ENCODE measurements around the gene TMC1.
"Not testable (repeated sequence)": the region's sequence is repeated elsewhere in the genome, so short reads cannot be mapped to it uniquely, and the experiment has no call there.

Gene TMC1

GRCh38 chr9:72521416-72521815 lies at the start of gene TMC1:
TMC1 (plus strand) TSS chr9:72521608; CDS start chr9:72648649, 127,041 bp downstream.
- not testable (repeated sequence) for DNase-seq (ENCODE audit: low read depth in 1 of 2, low spot score in 1 of 2)

GRCh38 chr9:72473474-72474261 lies 47.7 kb upstream of the TMC1 start:
- no peak for DNase-seq (ENCODE audit: low read depth in 1 of 2, low spot score in 1 of 2)

- no peak for DNase-seq (ENCODE audit: low read depth in 1 of 2, low spot score in 1 of 2)
Measured at GRCh38 chr9:72474676-72475075, 46.7 kb upstream of the TMC1 start.

GRCh38 chr9:72476100-72476499 lies 45.3 kb upstream of the TMC1 start:
- DNase-seq (ENCODE audit: low read depth in 1 of 2, low spot score in 1 of 2), result no peak

GRCh38 chr9:72476617-72477437 lies 44.6 kb upstream of the TMC1 start:
- DNase-seq (ENCODE audit: low read depth in 1 of 2, low spot score in 1 of 2), result peak; percentile 7 to 14

GRCh38 chr9:72477930-72478518 lies 43.4 kb upstream of the TMC1 start:
- DNase-seq (ENCODE audit: low read depth in 1 of 2, low spot score in 1 of 2), result no peak

GRCh38 chr9:72478966-72479365 lies 42.4 kb upstream of the TMC1 start:
- no peak for DNase-seq (ENCODE audit: low read depth in 1 of 2, low spot score in 1 of 2)

- not testable (repeated sequence) for DNase-seq (ENCODE audit: low read depth in 1 of 2, low spot score in 1 of 2)
Measured at GRCh38 chr9:72480261-72480660, 41.1 kb upstream of the TMC1 start.

- DNase-seq (ENCODE audit: low read depth in 1 of 2, low spot score in 1 of 2), result no peak
Measured at GRCh38 chr9:72480921-72481320, 40.5 kb upstream of the TMC1 start.

- no peak for DNase-seq (ENCODE audit: low read depth in 1 of 2, low spot score in 1 of 2)
Measured at GRCh38 chr9:72485821-72486593, 35.4 kb upstream of the TMC1 start.

- DNase-seq (ENCODE audit: low read depth in 1 of 2, low spot score in 1 of 2), result no peak
Measured at GRCh38 chr9:72486594-72486955, 34.8 kb upstream of the TMC1 start.

GRCh38 chr9:72487665-72488064 lies 33.7 kb upstream of the TMC1 start:
- not testable (repeated sequence) for DNase-seq (ENCODE audit: low read depth in 1 of 2, low spot score in 1 of 2)

- DNase-seq (ENCODE audit: low read depth in 1 of 2, low spot score in 1 of 2), result no peak
Measured at GRCh38 chr9:72489986-72490385, 31.4 kb upstream of the TMC1 start.

GRCh38 chr9:72491242-72491641 lies 30.2 kb upstream of the TMC1 start:
- DNase-seq (ENCODE audit: low read depth in 1 of 2, low spot score in 1 of 2), result no peak

- no peak for DNase-seq (ENCODE audit: low read depth in 1 of 2, low spot score in 1 of 2)
Measured at GRCh38 chr9:72494051-72494450, 27.4 kb upstream of the TMC1 start.

- no peak for DNase-seq (ENCODE audit: low read depth in 1 of 2, low spot score in 1 of 2)
Measured at GRCh38 chr9:72497447-72498046, 23.9 kb upstream of the TMC1 start.

- no peak for DNase-seq (ENCODE audit: low read depth in 1 of 2, low spot score in 1 of 2)
Measured at GRCh38 chr9:72506615-72507014, 14.8 kb upstream of the TMC1 start.

- no peak for DNase-seq (ENCODE audit: low read depth in 1 of 2, low spot score in 1 of 2)
Measured at GRCh38 chr9:72509053-72509452, 12.4 kb upstream of the TMC1 start.

- no peak for DNase-seq (ENCODE audit: low read depth in 1 of 2, low spot score in 1 of 2)
Measured at GRCh38 chr9:72509635-72510034, 11.8 kb upstream of the TMC1 start.

GRCh38 chr9:72521011-72521410 lies 397 bp upstream of the TMC1 start:
- not testable (repeated sequence) for DNase-seq (ENCODE audit: low read depth in 1 of 2, low spot score in 1 of 2)

Data from activated T-helper 1 cell treated with anti-CD3 and anti-CD28 coated beads, Interleukin-2, amount 50 U/mL, for 16 hours (primary cell).